H1 (cell line): ENCODE results near the gene POLR1G.

ENCODE experiments used
- BRCA1 ChIP-seq: IDR thresholded peaks from 2 replicates; pipeline ENCODE4 v1.6.1; 2012; ENCODE audit warnings: low read depth, low read length, improper control_type of control experiment
- CBX5 ChIP-seq: fragments of 300-800, 300-1000 bp; sonication (generic); IDR thresholded peaks from 2 replicates; pipeline ENCODE4 v1.7.1; 2016; ENCODE audit warnings: antibody characterized with exemption, low read length, low read depth
- EGR1 ChIP-seq: IDR thresholded peaks from 2 replicates; pipeline ENCODE4 v1.6.1; 2011; ENCODE audit warnings: low read depth, low read length, borderline replicate concordance
- EP300 ChIP-seq, 2 experiments: IDR thresholded peaks; 1 replicate in 1 of 2; 2 replicates in 1 of 2; pipeline ENCODE4 v1.6.1; 2011 to 2012; ENCODE audit warnings: low read depth in 2 of 2, low read length in 2 of 2, mild to moderate bottlenecking in 2 of 2, borderline replicate concordance in 1 of 2, inconsistent platforms in 1 of 2, moderate library complexity in 1 of 2
- KDM5A ChIP-seq: fragments of 200-600 bp; IDR thresholded peaks from 2 replicates; pipeline ENCODE4 v1.7.1; 2012; ENCODE audit warnings: mild to moderate bottlenecking, low read length, inconsistent platforms, mixed read lengths
- POLR2A ChIP-seq, 2 experiments: IDR thresholded peaks; 1 replicate in 1 of 2; 2 replicates in 1 of 2; pipeline ENCODE4 v1.6.1; 2011; ENCODE audit warnings: low read depth in 2 of 2, low read length in 2 of 2, mild to moderate bottlenecking in 2 of 2; ENCODE audit errors: control extremely low read depth in 1 of 2
- POLR2AphosphoS5 ChIP-seq: IDR thresholded peaks from 2 replicates; pipeline ENCODE4 v1.6.1; 2011; ENCODE audit warnings: low read depth, low read length
- SP1 ChIP-seq: IDR thresholded peaks from 2 replicates; pipeline ENCODE4 v1.6.1; 2011; ENCODE audit warnings: low read depth, low read length
- SUZ12 ChIP-seq: fragments of 200-600 bp; sonication (generic); IDR thresholded peaks from 2 replicates; pipeline ENCODE4 v1.6.1; 2012; ENCODE audit warnings: mild to moderate bottlenecking, inconsistent platforms, low read length, moderate library complexity, mixed read lengths
- TAF1 ChIP-seq: IDR thresholded peaks from 2 replicates; pipeline ENCODE4 v1.6.1; 2011; ENCODE audit warnings: mild to moderate bottlenecking, low read depth, low read length
- YY1 ChIP-seq: IDR thresholded peaks from 2 replicates; pipeline ENCODE4 v1.6.1; 2011; ENCODE audit warnings: low read depth, mild to moderate bottlenecking, low read length
- TF ChIP-seq, protein P1 (sequence below), 3 experiments: IDR thresholded peaks; 1 replicate in 2 of 3; 2 replicates in 1 of 3; pipeline versions ENCODE4 v1.5.1 to v1.6.1; 2011; ENCODE audit warnings: low read length in 3 of 3, mild to moderate bottlenecking in 3 of 3, inconsistent platforms in 2 of 3, low read depth in 1 of 3, moderate library complexity in 1 of 3; ENCODE audit not compliant: insufficient read depth in 1 of 3; ENCODE audit errors: control extremely low read depth in 1 of 3

DNA sequence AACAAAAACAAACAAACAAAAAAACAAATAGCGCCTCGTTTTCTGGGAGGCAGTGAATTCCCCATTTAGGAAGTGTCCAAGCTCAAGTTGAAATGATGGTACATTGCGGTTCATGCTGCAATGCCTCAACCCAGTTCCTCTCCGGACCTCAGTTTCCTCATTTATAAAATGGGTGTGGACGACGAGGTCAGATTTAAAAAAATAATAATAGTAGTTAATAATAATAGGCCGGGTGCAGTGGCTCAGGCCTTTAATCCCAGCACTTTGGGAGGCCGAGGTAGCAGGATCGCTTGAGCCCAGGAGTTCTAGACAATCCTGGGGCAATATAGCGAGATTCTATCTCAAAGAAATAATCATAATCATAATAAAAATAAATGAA, 32.7 kb downstream of the POLR1G start:
- TF ChIP-seq, protein P1, sequence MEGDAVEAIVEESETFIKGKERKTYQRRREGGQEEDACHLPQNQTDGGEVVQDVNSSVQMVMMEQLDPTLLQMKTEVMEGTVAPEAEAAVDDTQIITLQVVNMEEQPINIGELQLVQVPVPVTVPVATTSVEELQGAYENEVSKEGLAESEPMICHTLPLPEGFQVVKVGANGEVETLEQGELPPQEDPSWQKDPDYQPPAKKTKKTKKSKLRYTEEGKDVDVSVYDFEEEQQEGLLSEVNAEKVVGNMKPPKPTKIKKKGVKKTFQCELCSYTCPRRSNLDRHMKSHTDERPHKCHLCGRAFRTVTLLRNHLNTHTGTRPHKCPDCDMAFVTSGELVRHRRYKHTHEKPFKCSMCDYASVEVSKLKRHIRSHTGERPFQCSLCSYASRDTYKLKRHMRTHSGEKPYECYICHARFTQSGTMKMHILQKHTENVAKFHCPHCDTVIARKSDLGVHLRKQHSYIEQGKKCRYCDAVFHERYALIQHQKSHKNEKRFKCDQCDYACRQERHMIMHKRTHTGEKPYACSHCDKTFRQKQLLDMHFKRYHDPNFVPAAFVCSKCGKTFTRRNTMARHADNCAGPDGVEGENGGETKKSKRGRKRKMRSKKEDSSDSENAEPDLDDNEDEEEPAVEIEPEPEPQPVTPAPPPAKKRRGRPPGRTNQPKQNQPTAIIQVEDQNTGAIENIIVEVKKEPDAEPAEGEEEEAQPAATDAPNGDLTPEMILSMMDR (IDR thresholded peaks at IDR 0.05; ENCODE audit: control extremely low read depth in 1 of 3, insufficient read depth in 1 of 3, low read depth in 1 of 3, low read length in 3 of 3): no peak
- no peak for TF ChIP-seq SUZ12
- no peak for TF ChIP-seq SP1
- TF ChIP-seq YY1: no peak
- TF ChIP-seq EGR1: no peak
- TF ChIP-seq POLR2A (IDR thresholded peaks at IDR 0.05; ENCODE audit: control extremely low read depth in 1 of 2, low read depth in 2 of 2, low read length in 2 of 2): no peak
- TF ChIP-seq POLR2AphosphoS5: no peak
- TF ChIP-seq CBX5: no peak
- TF ChIP-seq TAF1: no peak
- no peak for TF ChIP-seq KDM5A
- no peak for TF ChIP-seq EP300 (IDR thresholded peaks at IDR 0.05; ENCODE audit: borderline replicate concordance in 1 of 2, low read depth in 2 of 2, low read length in 2 of 2)
- TF ChIP-seq BRCA1: no peak
